GM10847 (cell line): ENCODE results near the gene PNMA6A.

Source experiments
- POLR2A ChIP-seq: IDR thresholded peaks from 2 replicates; pipeline ENCODE4 v1.6.1; 2011; ENCODE audit not compliant: insufficient read length; ENCODE audit errors: extremely low read depth

PNMA6A gene

GRCh38 chrX:153074262-153074899 is 2.1 kb downstream of the PNMA6A start:
- TF ChIP-seq POLR2A: no peak

- no peak for TF ChIP-seq POLR2A
Observed at GRCh38 chrX:153074935-153075334, 2.7 kb downstream of the PNMA6A start.

- TF ChIP-seq POLR2A: no peak
Observed at GRCh38 chrX:153075366-153075765, 3.1 kb downstream of the PNMA6A start.

- no peak for TF ChIP-seq POLR2A
Observed at GRCh38 chrX:153102418-153102817, 30.2 kb downstream of the PNMA6A start.
